B cell (primary cell): ENCODE measurements around the gene PAK6. TPM values are rescaled to one million over a fixed set of nuclear protein-coding genes. Genes with fewer than 3 reads are reported as not detected.

Source experiments
- ATAC-seq: fragments of 200-7000 bp; cut with Tn5 transposase; one replicate; pipeline ENCODE4 v1.10.0; 2021; ENCODE audit warnings: low read depth, mild to moderate bottlenecking, moderate number of reproducible peaks, moderate library complexity
- CTCF ChIA-PET: fragments of 350-600 bp; sonication (Branson Sonifier 250); formaldehyde crosslinking; loops from one replicate; lab custom pipeline; 2021; ENCODE audit warnings: antibody characterized with exemption, inconsistent platforms; lab: Charles Lee
- POLR2A ChIA-PET: fragments of 350-600 bp; sonication (Branson Sonifier 250); formaldehyde crosslinking; loops from one replicate; lab custom pipeline; 2021; ENCODE audit warnings: antibody characterized with exemption; lab: Charles Lee
- DNase-seq: peaks from one replicate; pipeline ENCODE4 v3.0.0; 2013
- H2AFZ ChIP-seq: 2 replicates; pipeline ENCODE4 v1.6.1; 2012; ENCODE audit warnings: mild to moderate bottlenecking, low read depth, low read length; ENCODE audit not compliant: insufficient read depth, poor library complexity, severe bottlenecking
- H3K27ac ChIP-seq, 2 donors: 1 replicate in 1 of 2; 2 replicates in 1 of 2; pipeline ENCODE4 v1.5.1; 2012 to 2013; ENCODE audit warnings: low read length in 2 of 2, mild to moderate bottlenecking in 2 of 2, moderate library complexity in 1 of 2
- H3K27me3 ChIP-seq, 4 experiments: fragments of 200-600 bp in 1 of 4; sonication (generic) in 1 of 4; replicated peaks in 1 of 4; 1 replicate in 2 of 4; 2 replicates in 2 of 4; pipeline versions ENCODE4 v1.6.1 to v1.7.0; 2013 to 2016; ENCODE audit warnings: low read length in 3 of 4, mild to moderate bottlenecking in 2 of 4, mixed read lengths in 1 of 4, moderate library complexity in 1 of 4; ENCODE audit not compliant: insufficient read depth in 4 of 4, control insufficient read depth in 3 of 4; ENCODE audit errors: control extremely low read depth in 1 of 4
- H3K36me3 ChIP-seq, 2 experiments: replicated peaks in 1 of 2; 1 replicate in 1 of 2; 2 replicates in 1 of 2; pipeline versions ENCODE4 v1.6.1 to v1.7.1; 2013; ENCODE audit warnings: low read length in 1 of 2; ENCODE audit not compliant: insufficient read depth in 2 of 2, control insufficient read depth in 1 of 2; ENCODE audit errors: control extremely low read depth in 1 of 2, extremely low read depth in 1 of 2
- H3K4me1 ChIP-seq, 2 donors: fragments of 200-600 bp in 1 of 2; sonication (generic) in 1 of 2; 1 replicate in 1 of 2; 2 replicates in 1 of 2; pipeline versions ENCODE4 v1.5.1 to v1.6.1; 2013 to 2017; ENCODE audit warnings: low read length in 2 of 2; ENCODE audit not compliant: control insufficient read depth in 2 of 2, insufficient read depth in 2 of 2
- H3K4me2 ChIP-seq: replicated peaks from 2 replicates; pipeline ENCODE3; 2012; ENCODE audit warnings: mild to moderate bottlenecking, low read depth, low read length; ENCODE audit not compliant: poor library complexity, severe bottlenecking
- H3K4me3 ChIP-seq, 5 experiments: fragments of 200-600 bp in 1 of 5; sonication (generic) in 1 of 5; 1 replicate in 3 of 5; 2 replicates in 2 of 5; pipeline versions ENCODE4 v1.5.1 to v1.7.0; 2011 to 2016; ENCODE audit warnings: low read length in 4 of 5, mild to moderate bottlenecking in 4 of 5, low read depth in 2 of 5, control low read depth in 1 of 5, moderate library complexity in 1 of 5; ENCODE audit not compliant: insufficient read depth in 1 of 5; ENCODE audit errors: control extremely low read depth in 1 of 5, extremely low read depth in 1 of 5
- H3K79me2 ChIP-seq: fragments of 200-600 bp; sonication (generic); one replicate; pipeline ENCODE4 v1.6.0; 2016; ENCODE audit warnings: low read length; ENCODE audit not compliant: control insufficient read depth, insufficient read depth
- H3K9ac ChIP-seq: fragments of 200-600 bp; sonication (generic); 2 replicates; pipeline ENCODE4 v1.6.1; 2017; ENCODE audit warnings: mild to moderate bottlenecking, low read length, moderate library complexity
- H3K9me3 ChIP-seq, 3 donors: one replicate each; pipeline versions ENCODE4 v1.6.1 to v1.7.1; 2013; ENCODE audit warnings: low read length in 2 of 3; ENCODE audit not compliant: control insufficient read depth in 2 of 3, insufficient read depth in 1 of 3; ENCODE audit errors: control extremely low read depth in 1 of 3
- H4K20me1 ChIP-seq: 2 replicates; pipeline ENCODE4 v1.6.0; 2012; ENCODE audit warnings: mild to moderate bottlenecking, low read length; ENCODE audit not compliant: insufficient read depth, control insufficient read depth, poor library complexity, severe bottlenecking
- H3K27ac Mint-ChIP-seq: one replicate; pipeline ENCODE4 v1.8.0; 2021; ENCODE audit warnings: mixed read lengths
- H3K27me3 Mint-ChIP-seq: one replicate; pipeline ENCODE4 v1.8.0; 2021; ENCODE audit warnings: mixed read lengths
- H3K4me1 Mint-ChIP-seq: one replicate; pipeline ENCODE4 v1.8.0; 2021; ENCODE audit warnings: mixed read lengths
- H3K4me3 Mint-ChIP-seq: one replicate; pipeline ENCODE4 v1.8.0; 2021; ENCODE audit warnings: mixed read lengths
- H3K9me3 Mint-ChIP-seq: one replicate; pipeline ENCODE4 v1.8.0; 2022; ENCODE audit warnings: mixed read lengths; ENCODE audit not compliant: insufficient read depth
- CTCF ChIP-seq: fragments of 200-600 bp; IDR thresholded peaks from one replicate; pipeline ENCODE4 v1.8.0; 2022; ENCODE audit warnings: antibody characterized with exemption, mild to moderate bottlenecking
- EZH2 ChIP-seq: IDR thresholded peaks from 2 replicates; pipeline ENCODE4 v1.6.1; 2012; ENCODE audit warnings: borderline replicate concordance, low read depth, mild to moderate bottlenecking, moderate library complexity, low read length; ENCODE audit not compliant: insufficient read depth, poor library complexity, severe bottlenecking
- WGBS: methylation state at CpG from one replicate; pipeline ENCODE4 v1.1.5; 2013; ENCODE audit warnings: missing lambda C conversion rate; ENCODE audit not compliant: insufficient coverage; 5-methylcytosine and 5-hydroxymethylcytosine counted together
- intact Hi-C: fragments of 100-400 bp; cut with micrococcal nuclease; formaldehyde crosslinking; loops from one replicate; pipeline ENCODE4 v1.10.0; 2022
- polyA plus RNA-seq: library from polyadenylated mRNA; depleted of rRNA; stranded (reverse); fragments of >200 nt; gene quantifications from 2 replicates; pipeline ENCODE4 v1.2.3, GENCODE V29; 2012
- total RNA-seq, 2 donors: library from RNA; stranded (reverse); fragments of 120-200 nt in 1 of 2; gene quantifications; 1 replicate in 1 of 2; 2 replicates in 1 of 2; pipeline versions ENCODE4 v1.2.3 to v1.2.4, GENCODE V29; 2013 to 2022

Gene PAK6
- total and polyA plus RNA-seq, 2 donors (not counting 1 experiment from before 2014, with no cell fraction given), result 0.45 to 1.2 TPM

DNA sequence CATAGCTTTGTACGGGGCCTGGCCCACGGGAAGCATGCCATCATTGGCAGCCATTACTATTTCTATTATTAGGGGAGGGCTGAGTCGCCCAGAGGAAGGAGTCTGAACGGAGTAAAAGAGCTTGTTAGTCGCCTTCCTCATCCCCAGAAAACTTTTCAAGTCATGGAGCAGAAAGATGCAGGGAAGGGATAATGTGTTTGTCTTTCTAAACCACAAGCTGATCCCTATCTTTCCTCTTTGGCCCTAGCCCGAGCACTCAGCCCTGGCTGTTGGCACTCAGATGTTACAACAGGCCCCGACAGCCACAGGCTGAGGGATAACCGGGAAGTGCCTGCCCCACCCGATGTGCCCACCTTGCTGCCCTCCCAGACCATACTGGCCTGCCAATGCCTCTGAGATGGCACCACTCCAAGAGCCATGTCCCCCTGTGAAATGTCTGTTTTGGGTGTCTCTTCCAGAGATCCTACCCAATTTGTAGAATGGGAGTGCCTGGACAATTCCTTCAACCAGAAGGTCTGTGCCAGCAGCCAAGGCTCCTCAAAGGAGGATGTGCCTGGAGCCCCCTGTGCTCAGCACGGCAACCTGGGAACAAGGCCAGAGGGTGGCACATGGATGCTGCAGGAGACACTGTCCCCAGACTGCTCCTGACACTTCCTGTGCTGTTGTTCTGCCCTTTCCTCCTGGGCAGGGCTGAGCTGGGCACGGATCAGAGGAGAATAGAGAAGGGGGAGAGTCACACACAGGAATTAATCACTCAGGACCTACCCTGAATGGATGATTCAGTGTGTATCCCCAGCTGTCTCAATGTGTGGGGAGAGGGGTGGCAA, 10.8 kb downstream of the PAK6 start:
- Histone ChIP-seq H3K27me3 (peaks cover 0 to 35% (median 12%) of the 10 kb centered on the region in 4 experiments), H3K36me3 (no peaks in the 10 kb centered on the region), H3K9me3 (peaks cover 0 to 6% (median 0%) of the 10 kb centered on the region in 3 donors), H3K4me2 (no peak overlapping the region), H3K4me1 (peaks cover 10 to 17% of the 10 kb centered on the region in 2 donors), H3K27ac (no peak overlapping the region), H4K20me1 (no peaks in the 10 kb centered on the region), H3K4me3 (no peak overlapping the region), H3K79me2 (no peaks in the 10 kb centered on the region), H3K9ac (no peak overlapping the region), H2AFZ (no peak overlapping the region)
- TF ChIP-seq CTCF, result no peak
- no peak for TF ChIP-seq EZH2
- ATAC-seq (no peak), DNase-seq (no peak)
- peaks cover 26% of the 10 kb centered on the region for H3K27me3 Mint-ChIP-seq
- no peak overlapping the region for H3K4me3 Mint-ChIP-seq
- CTCF ChIA-PET, result interaction anchor here (1.4 kb wide), 1 partner anchor 25 kb away, joined by 7 read pairs; no protein-coding TSS in a partner anchor
- peaks cover 10% of the 10 kb centered on the region for H3K4me1 Mint-ChIP-seq
- POLR2A ChIA-PET, result no interaction called here
- no peak overlapping the region for H3K27ac Mint-ChIP-seq
- intact Hi-C loops, result no loop called here
- WGBS, result 61% methylated on average over 4 of the region's 11 CpGs
- no peaks in the 10 kb centered on the region for H3K9me3 Mint-ChIP-seq

DNA sequence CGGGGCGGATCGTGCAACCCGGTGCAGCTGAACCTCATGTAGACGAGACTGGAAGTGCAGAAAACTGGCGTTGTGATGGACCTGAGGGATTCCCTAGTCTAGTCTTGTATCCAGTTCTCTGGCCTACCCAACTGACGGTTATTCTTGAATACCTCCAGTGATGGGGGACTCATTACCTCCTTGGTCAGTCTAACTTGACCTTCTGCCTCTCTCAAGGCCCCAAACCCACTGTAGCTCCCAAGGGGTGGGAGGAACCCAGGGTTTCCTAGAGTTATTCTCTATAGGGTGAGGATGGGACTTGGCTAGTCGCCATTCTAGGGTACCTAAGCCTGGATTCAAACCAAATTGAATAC, 11.4 kb downstream of the PAK6 start:
- Histone ChIP-seq H3K9ac (no peak overlapping the region), H3K9me3 (peaks cover 0 to 6% (median 0%) of the 10 kb centered on the region in 3 donors), H3K36me3 (no peaks in the 10 kb centered on the region), H2AFZ (no peak overlapping the region), H3K27me3 (peaks cover 0 to 35% (median 12%) of the 10 kb centered on the region in 4 experiments), H3K27ac (no peak overlapping the region), H3K4me1 (peaks cover 10 to 17% of the 10 kb centered on the region in 2 donors), H3K79me2 (no peaks in the 10 kb centered on the region), H3K4me2 (no peak overlapping the region), H4K20me1 (no peaks in the 10 kb centered on the region), H3K4me3 (no peak overlapping the region)
- ATAC-seq (no peak), DNase-seq (no peak)
- intact Hi-C loops, result no loop called here
- Mint-ChIP-seq H3K27me3 (peaks cover 27% of the 10 kb centered on the region), H3K27ac (no peak overlapping the region), H3K9me3 (no peaks in the 10 kb centered on the region), H3K4me1 (peaks cover 10% of the 10 kb centered on the region), H3K4me3 (no peak overlapping the region)
- CTCF ChIA-PET, result interaction anchor here (1.4 kb wide), 1 partner anchor 24 kb away, joined by 7 read pairs; no protein-coding TSS in a partner anchor
- 95% methylated on average over 6 of the region's 8 CpGs for WGBS
- no peak for TF ChIP-seq EZH2
- POLR2A ChIA-PET, result no interaction called here
